Measurements from ENCODE around the gene ZNF473.
A peak's percentile ranks its signal among the peaks of the same experiment; 100 is the strongest.

The ZNF473 gene

GRCh38 chr19:50003254-50003788, 22.5 kb upstream of the ZNF473 start:
- no peak overlapping the region for H3K4me3 ChIP-seq (ENCODE audit: low read length)
- no peak overlapping the region for H3K27ac ChIP-seq (ENCODE audit: low read length)
- no CpG with 5 or more reads among the region's 17 CpGs for WGBS (ENCODE audit: insufficient coverage, insufficient read length)
- no peaks in the 10 kb centered on the region for H3K9me3 ChIP-seq (ENCODE audit: control insufficient read depth, insufficient read depth, low read length)
- DNase-seq (ENCODE audit: low read depth, low spot score) = no peak
- no peaks in the 10 kb centered on the region for H3K4me1 ChIP-seq (ENCODE audit: control insufficient read depth, insufficient read depth, low read length)
- no peaks in the 10 kb centered on the region for H3K27me3 ChIP-seq (ENCODE audit: control insufficient read depth, insufficient read depth, low read length)
- H3K36me3 ChIP-seq (ENCODE audit: control insufficient read depth, insufficient read depth, low read length) = peaks cover 2% of the 10 kb centered on the region; the same call in 1 of the 2 replicates

- Histone ChIP-seq H3K4me3 (ENCODE audit: low read length) (no peak overlapping the region), H3K27me3 (ENCODE audit: control insufficient read depth, insufficient read depth, low read length) (no peaks in the 10 kb centered on the region), H3K4me1 (ENCODE audit: control insufficient read depth, insufficient read depth, low read length) (no peaks in the 10 kb centered on the region), H3K27ac (ENCODE audit: low read length) (no peak overlapping the region), H3K36me3 (ENCODE audit: control insufficient read depth, insufficient read depth, low read length) (peaks cover 2% of the 10 kb centered on the region; the same call in 1 of the 2 replicates), H3K9me3 (ENCODE audit: control insufficient read depth, insufficient read depth, low read length) (no peaks in the 10 kb centered on the region)
- no peak for DNase-seq (ENCODE audit: low read depth, low spot score)
- no CpG with 5 or more reads among the region's 11 CpGs for WGBS (ENCODE audit: insufficient coverage, insufficient read length)
Measured at GRCh38 chr19:50003810-50004419, 21.9 kb upstream of the ZNF473 start.

GRCh38 chr19:50005428-50005827, 20.4 kb upstream of the ZNF473 start:
- no peak overlapping the region for H3K4me3 ChIP-seq (ENCODE audit: low read length)
- WGBS (ENCODE audit: insufficient coverage, insufficient read length) = no CpG with 5 or more reads among the region's 12 CpGs
- H3K4me1 ChIP-seq (ENCODE audit: control insufficient read depth, insufficient read depth, low read length) = no peaks in the 10 kb centered on the region
- H3K36me3 ChIP-seq (ENCODE audit: control insufficient read depth, insufficient read depth, low read length) = no peaks in the 10 kb centered on the region; the same call in 1 of the 2 replicates
- no peaks in the 10 kb centered on the region for H3K27me3 ChIP-seq (ENCODE audit: control insufficient read depth, insufficient read depth, low read length)
- H3K27ac ChIP-seq (ENCODE audit: low read length) = no peak overlapping the region
- no peak for DNase-seq (ENCODE audit: low read depth, low spot score)
- H3K9me3 ChIP-seq (ENCODE audit: control insufficient read depth, insufficient read depth, low read length) = no peaks in the 10 kb centered on the region

GRCh38 chr19:50007170-50007569, 18.6 kb upstream of the ZNF473 start:
- no peaks in the 10 kb centered on the region; the same call in 1 of the 2 replicates for H3K36me3 ChIP-seq (ENCODE audit: control insufficient read depth, insufficient read depth, low read length)
- no peaks in the 10 kb centered on the region for H3K9me3 ChIP-seq (ENCODE audit: control insufficient read depth, insufficient read depth, low read length)
- H3K4me3 ChIP-seq (ENCODE audit: low read length) = no peak overlapping the region
- no CpG with 5 or more reads among the region's 10 CpGs for WGBS (ENCODE audit: insufficient coverage, insufficient read length)
- DNase-seq (ENCODE audit: low read depth, low spot score) = no peak
- no peaks in the 10 kb centered on the region for H3K4me1 ChIP-seq (ENCODE audit: control insufficient read depth, insufficient read depth, low read length)
- no peaks in the 10 kb centered on the region for H3K27me3 ChIP-seq (ENCODE audit: control insufficient read depth, insufficient read depth, low read length)
- H3K27ac ChIP-seq (ENCODE audit: low read length) = no peak overlapping the region

- DNase-seq (ENCODE audit: low read depth, low spot score) = no peak
- WGBS (ENCODE audit: insufficient coverage, insufficient read length) = no CpG with 5 or more reads among the region's 2 CpGs
- Histone ChIP-seq H3K9me3 (ENCODE audit: control insufficient read depth, insufficient read depth, low read length) (no peaks in the 10 kb centered on the region), H3K27me3 (ENCODE audit: control insufficient read depth, insufficient read depth, low read length) (no peaks in the 10 kb centered on the region), H3K27ac (ENCODE audit: low read length) (no peak overlapping the region), H3K4me3 (ENCODE audit: low read length) (no peak overlapping the region), H3K4me1 (ENCODE audit: control insufficient read depth, insufficient read depth, low read length) (no peaks in the 10 kb centered on the region), H3K36me3 (ENCODE audit: control insufficient read depth, insufficient read depth, low read length) (no peaks in the 10 kb centered on the region; the same call in 1 of the 2 replicates)
Measured at GRCh38 chr19:50007947-50008346, 17.9 kb upstream of the ZNF473 start.

GRCh38 chr19:50008532-50008931, 17.3 kb upstream of the ZNF473 start:
- Histone ChIP-seq H3K4me3 (ENCODE audit: low read length) (no peak overlapping the region), H3K27me3 (ENCODE audit: control insufficient read depth, insufficient read depth, low read length) (no peaks in the 10 kb centered on the region), H3K4me1 (ENCODE audit: control insufficient read depth, insufficient read depth, low read length) (no peaks in the 10 kb centered on the region), H3K27ac (ENCODE audit: low read length) (no peak overlapping the region), H3K36me3 (ENCODE audit: control insufficient read depth, insufficient read depth, low read length) (no peaks in the 10 kb centered on the region; the same call in 1 of the 2 replicates), H3K9me3 (ENCODE audit: control insufficient read depth, insufficient read depth, low read length) (no peaks in the 10 kb centered on the region)
- DNase-seq (ENCODE audit: low read depth, low spot score) = no peak
- WGBS (ENCODE audit: insufficient coverage, insufficient read length) = no CpG with 5 or more reads among the region's 10 CpGs

- H3K4me1 ChIP-seq (ENCODE audit: control insufficient read depth, insufficient read depth, low read length) = no peaks in the 10 kb centered on the region
- H3K27me3 ChIP-seq (ENCODE audit: control insufficient read depth, insufficient read depth, low read length) = no peaks in the 10 kb centered on the region
- H3K36me3 ChIP-seq (ENCODE audit: control insufficient read depth, insufficient read depth, low read length) = 0 out of 2 replicates have a peak, but pooled peaks cover 2% of the 10 kb centered on the region
- no peak overlapping the region for H3K27ac ChIP-seq (ENCODE audit: low read length)
- H3K4me3 ChIP-seq (ENCODE audit: low read length) = no peak overlapping the region
- no peaks in the 10 kb centered on the region for H3K9me3 ChIP-seq (ENCODE audit: control insufficient read depth, insufficient read depth, low read length)
- no CpG with 5 or more reads among the region's 1 CpG for WGBS (ENCODE audit: insufficient coverage, insufficient read length)
- no peak for DNase-seq (ENCODE audit: low read depth, low spot score)
Measured at GRCh38 chr19:50016225-50016807, 9.5 kb upstream of the ZNF473 start.

GRCh38 chr19:50020481-50020880, 5.3 kb upstream of the ZNF473 start:
- Histone ChIP-seq H3K4me3 (ENCODE audit: low read length) (no peak overlapping the region), H3K9me3 (ENCODE audit: control insufficient read depth, insufficient read depth, low read length) (no peaks in the 10 kb centered on the region), H3K27ac (ENCODE audit: low read length) (no peak overlapping the region), H3K27me3 (ENCODE audit: control insufficient read depth, insufficient read depth, low read length) (no peaks in the 10 kb centered on the region), H3K36me3 (ENCODE audit: control insufficient read depth, insufficient read depth, low read length) (0 out of 2 replicates have a peak, but pooled peaks cover 2% of the 10 kb centered on the region), H3K4me1 (ENCODE audit: control insufficient read depth, insufficient read depth, low read length) (no peaks in the 10 kb centered on the region)
- DNase-seq (ENCODE audit: low read depth, low spot score) = no peak
- no CpG with 5 or more reads among the region's 6 CpGs for WGBS (ENCODE audit: insufficient coverage, insufficient read length)

- H3K36me3 ChIP-seq (ENCODE audit: control insufficient read depth, insufficient read depth, low read length) = no peaks in the 10 kb centered on the region
- no peaks in the 10 kb centered on the region for H3K27me3 ChIP-seq (ENCODE audit: control insufficient read depth, insufficient read depth, low read length)
- no CpG with 5 or more reads among the region's 7 CpGs for WGBS (ENCODE audit: insufficient coverage, insufficient read length)
- no peak overlapping the region for H3K4me3 ChIP-seq (ENCODE audit: low read length)
- no peak for DNase-seq (ENCODE audit: low read depth, low spot score)
- no peak overlapping the region for H3K27ac ChIP-seq (ENCODE audit: low read length)
- H3K9me3 ChIP-seq (ENCODE audit: control insufficient read depth, insufficient read depth, low read length) = no peaks in the 10 kb centered on the region
- no peaks in the 10 kb centered on the region for H3K4me1 ChIP-seq (ENCODE audit: control insufficient read depth, insufficient read depth, low read length)
Measured at GRCh38 chr19:50022823-50023222, 3.0 kb upstream of the ZNF473 start.

GRCh38 chr19:50024719-50025021, 1.1 kb upstream of the ZNF473 start:
- no CpG with 5 or more reads among the region's 10 CpGs for WGBS (ENCODE audit: insufficient coverage, insufficient read length)
- Histone ChIP-seq H3K4me1 (ENCODE audit: control insufficient read depth, insufficient read depth, low read length) (no peaks in the 10 kb centered on the region), H3K27ac (ENCODE audit: low read length) (no peak overlapping the region), H3K4me3 (ENCODE audit: low read length) (peak overlapping the region; percentile 84; the same call in 1 of the 2 replicates), H3K27me3 (ENCODE audit: control insufficient read depth, insufficient read depth, low read length) (no peaks in the 10 kb centered on the region), H3K36me3 (ENCODE audit: control insufficient read depth, insufficient read depth, low read length) (no peaks in the 10 kb centered on the region), H3K9me3 (ENCODE audit: control insufficient read depth, insufficient read depth, low read length) (no peaks in the 10 kb centered on the region)
- no peak for DNase-seq (ENCODE audit: low read depth, low spot score)
